Caco-2 (cell line): ENCODE data around the gene ATXN3. TPM values are rescaled to one million over a fixed set of nuclear protein-coding genes. Genes with fewer than 3 reads are reported as not detected.
A peak's percentile ranks its signal among the peaks of the same experiment; 100 is the strongest.

ENCODE experiments used
- BruUV-seq: library from RNA; stranded (reverse); fragments of 400-500 nt; replicated peaks from 2 replicates; lab custom pipeline; 2021; lab: Mats Ljungman, UMichigan
- CTCF ChIA-PET: fragments of 300-600 bp; sonication (Branson Sonifier 250); formaldehyde crosslinking; loops from one replicate; lab custom pipeline; 2022; ENCODE audit warnings: antibody characterized with exemption; lab: Charles Lee
- POLR2A ChIA-PET: fragments of 300-600 bp; sonication (Branson Sonifier 250); formaldehyde crosslinking; loops from one replicate; lab custom pipeline; 2022; ENCODE audit warnings: antibody characterized with exemption; lab: Charles Lee
- DNase-seq, 2 experiments: peaks; one replicate each; pipeline versions ENCODE4 v3.0.0 to v3.0.0-alpha.2; 2020 to 2022
- H3K27me3 ChIP-seq: replicated peaks from 2 replicates; pipeline ENCODE4 v1.6.0; 2011; ENCODE audit warnings: low read length; ENCODE audit not compliant: control insufficient read depth, insufficient read depth
- H3K36me3 ChIP-seq: 2 replicates; pipeline ENCODE4 v1.5.1; 2011; ENCODE audit warnings: low read length; ENCODE audit not compliant: control insufficient read depth, insufficient read depth
- H3K4me1 ChIP-seq: fragments of 250-450 bp; sonication (Bioruptor Pico); 2 replicates; pipeline ENCODE4 v1.5.1; 2020; ENCODE audit warnings: mild to moderate bottlenecking
- H3K4me3 ChIP-seq: 2 replicates; pipeline ENCODE4 v1.5.1; 2011; ENCODE audit warnings: low read depth, mild to moderate bottlenecking, control low read depth, low read length
- H3K9me3 ChIP-seq: fragments of 250-450 bp; sonication (Bioruptor Pico); 2 replicates; pipeline ENCODE4 v1.5.1; 2020; ENCODE audit warnings: mild to moderate bottlenecking, moderate library complexity
- H3K27ac Mint-ChIP-seq: one replicate; pipeline ENCODE4 v1.8.0; 2022; ENCODE audit warnings: mixed read lengths; ENCODE audit not compliant: unreplicated experiment
- H3K27me3 Mint-ChIP-seq: one replicate; pipeline ENCODE4 v1.8.0; 2022; ENCODE audit warnings: mixed read lengths; ENCODE audit not compliant: insufficient read depth, unreplicated experiment
- H3K36me3 Mint-ChIP-seq: one replicate; pipeline ENCODE4 v1.8.0; 2022; ENCODE audit warnings: mild to moderate bottlenecking, mixed read lengths; ENCODE audit not compliant: insufficient read depth, unreplicated experiment
- H3K4me1 Mint-ChIP-seq: one replicate; pipeline ENCODE4 v1.8.0; 2022; ENCODE audit warnings: low read depth, mixed read lengths; ENCODE audit not compliant: unreplicated experiment
- H3K4me3 Mint-ChIP-seq: one replicate; pipeline ENCODE4 v1.8.0; 2022; ENCODE audit warnings: mild to moderate bottlenecking, moderate library complexity, mixed read lengths; ENCODE audit not compliant: unreplicated experiment
- H3K9me3 Mint-ChIP-seq: one replicate; pipeline ENCODE4 v1.8.0; 2022; ENCODE audit warnings: mixed read lengths; ENCODE audit not compliant: unreplicated experiment
- CTCF ChIP-seq, 2 experiments: fragments of 200-600 bp in 1 of 2; IDR thresholded peaks; 1 replicate in 1 of 2; 2 replicates in 1 of 2; pipeline versions ENCODE4 v1.5.1 to v1.8.0; 2011 to 2022; ENCODE audit warnings: antibody characterized with exemption in 1 of 2, control low read depth in 1 of 2, inconsistent platforms in 1 of 2, low read depth in 1 of 2, low read length in 1 of 2, mild to moderate bottlenecking in 1 of 2, moderate library complexity in 1 of 2; ENCODE audit not compliant: insufficient read depth in 1 of 2, severe bottlenecking in 1 of 2, unreplicated experiment in 1 of 2
- intact Hi-C: fragments of 100-400 bp; cut with micrococcal nuclease; formaldehyde crosslinking; loops from one replicate; pipeline ENCODE4 v1.10.0; 2022; ENCODE audit not compliant: unreplicated experiment
- total RNA-seq: library from RNA; stranded (reverse); gene quantifications from 2 replicates; pipeline ENCODE4 v1.2.3, GENCODE V29; 2022

Gene ATXN3
- total RNA-seq, 1 experiment from 2014 or later, result 29.3 TPM

- DNase-seq, result no peak
- H3K36me3 ChIP-seq, result no peaks in the 10 kb centered on the region
- H3K36me3 Mint-ChIP-seq, result peaks cover 52% of the 10 kb centered on the region
These were observed 28.9 kb upstream of the ATXN3 start for GRCh38 chr14:92135269-92135668.

GRCh38 chr14:92134456-92134855, 28.1 kb upstream of the ATXN3 start:
- intact Hi-C loops, result no loop called here
- no peak for TF ChIP-seq CTCF (IDR thresholded peaks at IDR 0.05; ENCODE audit: insufficient read depth in 1 of 2, low read depth in 1 of 2, low read length in 1 of 2, severe bottlenecking in 1 of 2, unreplicated experiment in 1 of 2)
- H3K36me3 Mint-ChIP-seq, result peaks cover 52% of the 10 kb centered on the region
- no peaks in the 10 kb centered on the region for H3K36me3 ChIP-seq
- H3K4me1 ChIP-seq, result no peaks in the 10 kb centered on the region
- no peaks in the 10 kb centered on the region for H3K9me3 ChIP-seq
- no peaks in the 10 kb centered on the region for H3K4me1 Mint-ChIP-seq
- H3K9me3 Mint-ChIP-seq, result no peaks in the 10 kb centered on the region
- DNase-seq, result no peak
- CTCF ChIA-PET, result no interaction called here
- H3K4me3 ChIP-seq, result no peak overlapping the region
- POLR2A ChIA-PET, result no interaction called here
- H3K27me3 Mint-ChIP-seq, result no peaks in the 10 kb centered on the region
- no TSS peak for BruUV-seq
- H3K4me3 Mint-ChIP-seq, result no peak overlapping the region
- H3K27me3 ChIP-seq, result no peaks in the 10 kb centered on the region
- no peak overlapping the region for H3K27ac Mint-ChIP-seq

More at GRCh38 chr14:92135269-92135668, 28.9 kb upstream of the ATXN3 start:
- Mint-ChIP-seq H3K4me1 (no peaks in the 10 kb centered on the region), H3K4me3 (no peak overlapping the region), H3K27me3 (no peaks in the 10 kb centered on the region), H3K9me3 (no peaks in the 10 kb centered on the region), H3K27ac (no peak overlapping the region)
- no TSS peak for BruUV-seq
- peak in 1 of 2 experiments; percentile 33 for TF ChIP-seq CTCF (IDR thresholded peaks at IDR 0.05; ENCODE audit: insufficient read depth in 1 of 2, low read depth in 1 of 2, low read length in 1 of 2, severe bottlenecking in 1 of 2, unreplicated experiment in 1 of 2)
- intact Hi-C loops, result no loop called here
- H3K4me1 ChIP-seq, result no peaks in the 10 kb centered on the region
- no peak overlapping the region for H3K4me3 ChIP-seq
- CTCF ChIA-PET, result interaction anchor here (1.8 kb wide), 1 partner anchor 29 kb away, joined by 8 read pairs; the partner anchor contains the start of gene ATXN3
- H3K27me3 ChIP-seq, result no peaks in the 10 kb centered on the region
- POLR2A ChIA-PET, result interaction anchor here (0.5 kb wide), 1 partner anchor 14 kb away, joined by 3 read pairs; the partner anchor contains the start of gene NDUFB1
- no peaks in the 10 kb centered on the region for H3K9me3 ChIP-seq

GRCh38 chr14:92122761-92123160, 16.4 kb upstream of the ATXN3 start:
- H3K27me3 ChIP-seq, result no peaks in the 10 kb centered on the region
- peak overlapping the region; percentile 99 for H3K27ac Mint-ChIP-seq
- peaks cover 3% of the 10 kb centered on the region; the same call in 1 of the 2 replicates for H3K4me1 ChIP-seq
- H3K27me3 Mint-ChIP-seq, result no peaks in the 10 kb centered on the region
- no TSS peak for BruUV-seq
- DNase-seq, result no peak
- peaks cover 42% of the 10 kb centered on the region for H3K36me3 Mint-ChIP-seq
- no peaks in the 10 kb centered on the region for H3K9me3 Mint-ChIP-seq
- intact Hi-C loops, result no loop called here
- H3K4me3 Mint-ChIP-seq, result peak overlapping the region; percentile 91
- no peaks in the 10 kb centered on the region for H3K9me3 ChIP-seq
- POLR2A ChIA-PET, result interaction anchor here (0.7 to 2.0 kb wide), 2 partner anchors 16 to 558 kb away, joined by 4 to 25 read pairs; partner anchors contain the start of gene ATXN3
- TF ChIP-seq CTCF (IDR thresholded peaks at IDR 0.05; ENCODE audit: insufficient read depth in 1 of 2, low read depth in 1 of 2, low read length in 1 of 2, severe bottlenecking in 1 of 2, unreplicated experiment in 1 of 2), result no peak
- H3K4me1 Mint-ChIP-seq, result peaks cover 18% of the 10 kb centered on the region
- peak overlapping the region; percentile 98 for H3K4me3 ChIP-seq
- CTCF ChIA-PET, result interaction anchor here (1.2 to 3.9 kb wide), 2 partner anchors 12 to 16 kb away, joined by 3 to 35 read pairs; partner anchors contain the start of gene ATXN3
- H3K36me3 ChIP-seq, result no peaks in the 10 kb centered on the region; the same call in 1 of the 2 replicates
